Fibroblast of villous mesenchyme (primary cell): ENCODE measurements around the gene CRAT. TPM values are rescaled to one million over a fixed set of nuclear protein-coding genes. Genes with fewer than 3 reads are reported as not detected.

Experiments
- total RNA-seq: library from RNA; depleted of rRNA; stranded (reverse); fragments of >200 nt; gene quantifications from 2 replicates; pipeline ENCODE4 v1.2.3, GENCODE V29; 2012

CRAT gene
- total RNA-seq, 1 donor = 33.2 TPM

Other genes with a start within 250 kb of the CRAT start
- gene KYAT1, start 228.8 kb downstream of the CRAT start, total RNA-seq = 6.8 and 11.2 TPM in 2 replicates
- gene LRRC8A, start 228.7 kb downstream of the CRAT start, total RNA-seq = 53.5 and 62.2 TPM in 2 replicates
- 9.9 and 11.9 TPM in 2 replicates for gene PHYHD1, start 189.8 kb downstream of the CRAT start, total RNA-seq
- 24.8 and 31.5 TPM in 2 replicates for gene DOLK, start 163.2 kb downstream of the CRAT start, total RNA-seq
- gene NUP188, start 163.1 kb downstream of the CRAT start, total RNA-seq = 48.0 and 59.2 TPM in 2 replicates
- 30.9 and 39.3 TPM in 2 replicates for gene SH3GLB2, start 82.5 kb downstream of the CRAT start, total RNA-seq
- 22.5 and 26.1 TPM in 2 replicates for gene MIGA2, start 74.2 kb downstream of the CRAT start, total RNA-seq
- 11.6 and 14.2 TPM in 2 replicates for gene DOLPP1, start 29.7 kb downstream of the CRAT start, total RNA-seq
- gene PTPA, start 622 bp upstream of the CRAT start, total RNA-seq = 133 and 136 TPM in 2 replicates
- 60.5 and 75.7 TPM in 2 replicates for gene IER5L, start 67.5 kb upstream of the CRAT start, total RNA-seq